GM18502 (cell line): ENCODE results near the gene RNU1-2.
"Not testable (repeated sequence)": the region's sequence is repeated elsewhere in the genome, so short reads cannot be mapped to it uniquely, and the experiment has no call there.

Experiments
- ATAC-seq: cut with Tn5 transposase; IDR thresholded peaks from one replicate; pipeline ENCODE4 v1.9.1; 2021; ENCODE audit warnings: mild to moderate bottlenecking; ENCODE audit not compliant: unreplicated experiment, poor library complexity

The RNU1-2 gene

GRCh38 chr1:16924216-16924918 lies 28.6 kb downstream of the RNU1-2 start:
- no peak for ATAC-seq

GRCh38 chr1:16924919-16925477 lies 29.2 kb downstream of the RNU1-2 start:
- ATAC-seq: no peak

GRCh38 chr1:16925635-16926490 lies 30.1 kb downstream of the RNU1-2 start:
- ATAC-seq: no peak

GRCh38 chr1:16926491-16927073 lies 30.8 kb downstream of the RNU1-2 start:
- no peak for ATAC-seq

- ATAC-seq: no peak
Measured at GRCh38 chr1:16927256-16927655, 31.5 kb downstream of the RNU1-2 start.

- no peak for ATAC-seq
Measured at GRCh38 chr1:16927711-16928485, 32.1 kb downstream of the RNU1-2 start.

GRCh38 chr1:16929146-16930041 lies 33.6 kb downstream of the RNU1-2 start:
- ATAC-seq: not testable (repeated sequence)

- ATAC-seq: not testable (repeated sequence)
Measured at GRCh38 chr1:16931206-16931934, 35.6 kb downstream of the RNU1-2 start.

- ATAC-seq: not testable (repeated sequence)
Measured at GRCh38 chr1:16933945-16934344, 38.2 kb downstream of the RNU1-2 start.

GRCh38 chr1:16936580-16936979 lies 40.8 kb downstream of the RNU1-2 start:
- not testable (repeated sequence) for ATAC-seq

GRCh38 chr1:16938351-16939321 lies 42.9 kb downstream of the RNU1-2 start:
- ATAC-seq: no peak

GRCh38 chr1:16939386-16940180 lies 43.8 kb downstream of the RNU1-2 start:
- ATAC-seq: not testable (repeated sequence)

GRCh38 chr1:16944038-16944437 lies 48.3 kb downstream of the RNU1-2 start:
- ATAC-seq: no peak

GRCh38 chr1:16945512-16945911 lies 49.7 kb downstream of the RNU1-2 start:
- ATAC-seq: not testable (repeated sequence)
